Mesenteric fat pad (tissue), 1 donor: Measurements from ENCODE around the gene STARD7. TPM values are rescaled to one million over a fixed set of nuclear protein-coding genes. Genes with fewer than 3 reads are reported as not detected.

Experiments used
- DNase-seq: peaks from one replicate; pipeline ENCODE4 v3.0.0-alpha.2; 2020; ENCODE audit warnings: low spot score
- total RNA-seq: library from RNA; stranded (reverse); fragmentation: NEBNext Ultra II Directional; extraction: Animal tissue kit (Norgen Biotek cat#: 25700); gene quantifications from one replicate; pipeline ENCODE4 v1.2.1, GENCODE V29; 2021
- donor health status: DM: yes; HTN: yes; CAD: no.

The STARD7 gene
- total RNA-seq, 1 donor from 2014 or later = 107 TPM

DNA sequence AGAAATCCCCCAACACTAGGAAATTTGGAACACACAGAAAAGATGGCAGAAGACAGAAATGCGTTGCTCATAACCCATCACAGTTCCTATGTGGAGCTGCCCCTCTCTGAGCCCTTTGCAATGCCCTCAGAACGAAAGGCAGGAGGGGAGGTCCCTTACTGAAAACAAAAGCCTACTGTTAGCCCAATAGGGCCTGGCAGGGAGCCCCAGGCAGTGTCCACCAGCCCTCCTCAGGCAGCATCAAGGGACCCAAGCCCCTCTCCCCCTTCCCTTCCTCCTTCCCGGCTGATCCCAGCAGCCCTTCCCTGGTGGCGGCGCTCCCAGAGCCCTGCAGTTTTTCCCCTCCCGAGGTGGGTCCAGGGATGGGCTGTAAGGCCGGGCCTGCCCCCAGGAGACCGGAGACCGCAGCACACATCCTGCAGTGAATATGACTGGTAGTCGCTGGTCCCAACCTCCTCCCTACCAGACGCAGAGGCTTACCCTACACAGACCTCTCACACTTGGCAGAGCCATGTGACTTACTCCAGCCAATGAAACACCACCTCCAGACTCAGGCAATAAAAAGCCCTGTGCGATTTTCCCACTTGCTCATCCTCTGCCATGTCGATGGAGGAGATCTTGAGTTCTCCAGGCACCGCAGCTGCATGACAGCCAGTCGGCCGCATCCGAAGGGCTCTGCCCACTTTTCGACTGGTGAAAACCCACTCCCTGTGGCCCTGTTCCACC, 44.0 kb downstream of the STARD7 start:
- DNase-seq = peak; percentile 88

DNA sequence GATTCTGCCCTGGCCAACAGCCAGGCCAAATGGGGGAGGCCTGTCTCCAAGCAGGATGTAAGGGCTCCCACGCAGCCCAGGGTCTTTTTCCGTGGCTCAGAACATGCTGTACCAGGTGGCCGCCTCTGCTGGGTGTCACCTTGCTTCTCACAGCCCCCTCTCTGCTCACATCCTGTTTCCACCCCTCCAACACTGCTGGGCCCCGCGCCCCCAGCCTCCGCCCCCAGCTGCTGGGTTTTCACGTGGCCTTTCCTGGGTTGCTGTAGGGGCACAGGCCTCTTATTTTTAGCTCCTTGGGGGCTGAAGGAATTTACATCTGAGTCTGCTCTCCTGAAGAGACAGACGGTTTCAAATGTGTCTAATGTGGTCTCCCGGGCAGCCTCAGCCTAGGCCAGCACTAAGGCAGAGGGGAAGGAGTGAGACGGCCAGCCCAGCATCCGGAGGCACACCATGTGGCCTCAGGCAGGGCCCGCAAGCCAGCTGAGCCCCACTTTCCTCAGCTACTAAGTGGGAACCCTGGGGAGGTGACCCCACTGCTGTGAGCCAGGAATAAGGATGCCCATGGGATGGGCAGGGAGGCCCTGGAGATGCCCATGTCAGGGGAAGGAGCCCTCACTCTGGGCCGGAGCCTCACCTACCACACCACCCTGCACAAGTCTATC, 44.7 kb downstream of the STARD7 start:
- DNase-seq = no peak

DNA sequence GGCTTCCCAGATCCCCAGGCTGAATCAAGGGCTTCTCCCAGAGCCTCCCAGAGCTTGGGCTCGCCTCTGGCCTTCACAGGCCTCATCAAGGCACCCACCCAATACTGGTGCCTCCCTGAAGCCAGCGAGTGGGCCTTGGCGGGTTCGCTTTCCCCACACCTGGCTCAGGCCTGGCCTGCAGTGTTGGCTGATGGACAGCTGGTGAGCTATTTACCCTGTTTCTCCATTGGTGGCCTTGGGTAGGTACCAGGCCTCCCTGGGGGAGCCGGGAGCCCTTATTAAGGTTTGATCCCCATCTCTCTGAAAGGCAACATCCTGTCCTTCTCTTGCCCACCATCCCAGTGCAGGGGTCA, 45.2 kb downstream of the STARD7 start:
- DNase-seq = no peak

DNA sequence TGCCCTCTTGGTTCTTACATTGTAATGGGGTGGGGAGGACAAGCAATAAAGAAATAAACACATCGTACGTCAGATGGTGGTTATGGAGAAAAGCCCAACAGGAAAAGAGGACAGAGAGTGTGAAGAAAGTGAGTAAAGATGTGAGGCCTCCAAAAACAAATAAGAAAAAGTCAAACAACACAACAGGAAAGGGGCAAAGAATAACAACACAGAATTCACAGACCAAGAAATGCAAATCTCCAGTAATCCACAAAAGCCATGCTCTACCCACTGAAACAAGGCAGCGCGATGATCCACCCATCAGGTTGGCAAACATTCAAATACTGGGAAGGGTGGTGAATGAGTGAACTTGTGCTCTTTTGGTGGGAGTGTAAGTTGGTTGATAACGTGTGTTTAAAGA, 46.7 kb downstream of the STARD7 start:
- no peak for DNase-seq

DNA sequence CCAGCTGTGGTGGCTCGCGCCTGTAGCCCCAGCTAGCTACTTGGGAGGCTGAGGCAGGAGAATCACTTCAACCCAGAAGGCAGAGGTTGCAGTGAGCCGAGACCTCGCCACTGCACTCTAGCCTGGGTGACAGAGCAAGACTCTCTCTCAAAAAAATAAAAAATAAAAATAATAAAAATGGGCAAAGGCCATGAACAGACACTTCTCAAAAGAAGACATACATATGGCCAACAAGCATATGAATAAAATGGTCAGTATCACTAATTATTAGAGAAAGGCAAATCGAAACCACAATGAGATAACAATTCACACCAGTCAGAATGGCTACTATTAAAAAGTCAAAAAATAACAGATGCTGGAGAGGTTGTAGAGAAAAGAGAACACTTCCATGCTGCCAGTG, 48.3 kb downstream of the STARD7 start:
- peak; percentile 28 for DNase-seq

DNA sequence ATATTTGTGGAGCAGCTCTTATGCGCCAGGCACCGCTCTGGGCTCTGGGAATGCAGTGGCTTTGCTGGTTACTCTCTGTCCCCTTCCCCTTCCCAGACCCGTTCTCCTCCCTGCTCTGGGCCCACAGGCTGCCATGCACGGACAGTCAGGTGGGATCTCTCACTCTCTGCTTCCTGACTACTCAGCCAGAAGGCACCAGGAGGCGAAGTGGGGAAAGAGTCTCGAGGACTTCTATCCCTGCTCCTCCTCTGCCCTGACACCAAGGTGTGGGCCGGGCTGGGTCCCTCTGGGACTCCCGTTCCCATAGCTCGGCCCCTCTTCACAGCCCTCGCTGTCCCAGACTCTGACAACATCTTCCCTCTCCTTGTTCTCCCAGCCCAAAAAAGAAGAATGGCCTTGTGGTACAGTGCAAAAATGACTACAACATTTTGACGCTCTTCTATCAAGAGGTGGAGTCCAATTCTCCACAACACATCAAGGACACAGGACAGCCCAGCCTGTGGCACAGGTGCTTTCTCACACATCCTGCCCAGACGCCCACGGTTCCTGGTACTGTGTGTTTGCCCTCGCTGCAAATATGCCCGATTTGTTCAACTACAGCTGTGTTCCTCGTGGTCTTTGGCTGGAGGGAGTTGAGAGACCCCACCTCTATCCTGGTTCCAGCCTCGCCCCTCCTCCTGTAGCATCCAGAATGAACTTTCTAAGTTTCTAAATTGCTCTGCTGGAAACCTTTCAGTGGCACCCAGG, 49.4 kb downstream of the STARD7 start:
- no peak for DNase-seq

DNA sequence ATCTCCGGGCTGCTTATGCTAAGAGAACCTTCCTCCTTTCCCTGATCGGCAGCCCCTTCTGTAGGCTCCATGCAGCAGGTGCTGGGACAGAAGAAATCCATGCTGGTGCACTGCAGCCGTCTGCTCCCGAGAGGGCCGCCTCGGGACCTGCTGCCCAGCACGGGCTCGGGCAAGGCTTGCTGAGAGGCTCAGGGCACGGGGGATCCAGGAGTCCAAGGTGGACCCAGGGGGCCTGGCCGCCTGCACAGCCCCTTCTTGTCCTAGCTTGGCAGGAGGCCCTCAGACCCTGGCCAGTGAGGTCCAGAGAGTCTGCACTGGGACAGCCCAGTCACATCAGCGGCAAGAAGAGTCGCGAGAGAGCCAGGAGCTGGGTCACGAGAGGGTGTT, 50.1 kb downstream of the STARD7 start:
- DNase-seq = no peak

DNA sequence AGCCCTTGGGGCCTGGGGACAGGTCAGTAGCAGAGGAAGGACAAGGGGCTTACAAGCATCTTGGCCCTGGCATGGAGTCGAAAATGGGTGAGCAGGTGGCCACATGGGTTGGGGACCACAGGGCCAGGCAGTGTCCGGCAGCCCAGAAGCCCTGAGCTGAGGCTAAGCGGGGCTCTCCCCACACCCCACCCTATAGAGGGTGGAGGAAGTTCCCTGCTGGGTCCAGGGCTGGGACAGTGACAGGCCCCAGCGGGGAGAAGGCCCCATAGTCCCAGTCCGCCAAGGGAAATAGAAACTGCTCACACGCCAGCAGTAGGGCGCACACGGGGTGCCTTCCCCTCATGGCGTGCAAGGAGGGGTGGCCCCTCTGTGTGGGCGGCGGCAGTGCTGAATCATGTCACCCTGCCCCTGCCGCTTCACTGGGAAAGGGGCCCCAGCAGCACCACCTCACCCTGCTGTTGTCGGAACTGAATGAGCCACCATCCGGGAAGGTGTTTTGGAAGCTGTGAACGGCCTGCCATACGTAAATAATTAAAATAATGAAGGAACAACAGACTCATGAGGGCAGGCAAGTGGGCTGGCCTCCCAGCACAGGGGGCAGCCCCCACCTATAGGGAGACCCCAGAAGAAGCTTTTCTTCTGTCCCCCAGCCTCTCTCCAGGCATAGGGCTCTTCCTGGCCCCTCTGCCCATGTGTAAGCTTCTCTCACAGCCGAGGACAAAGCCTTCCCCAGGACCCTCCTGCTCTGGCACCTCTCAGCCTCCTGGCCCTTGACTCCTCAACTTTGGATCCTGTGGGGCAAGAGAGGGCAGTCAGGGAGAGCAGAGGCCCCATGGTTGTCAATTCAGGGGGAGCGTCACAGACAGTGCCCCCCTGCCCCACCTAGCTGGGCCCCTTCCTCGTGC, 50.7 kb downstream of the STARD7 start:
- no peak for DNase-seq

DNA sequence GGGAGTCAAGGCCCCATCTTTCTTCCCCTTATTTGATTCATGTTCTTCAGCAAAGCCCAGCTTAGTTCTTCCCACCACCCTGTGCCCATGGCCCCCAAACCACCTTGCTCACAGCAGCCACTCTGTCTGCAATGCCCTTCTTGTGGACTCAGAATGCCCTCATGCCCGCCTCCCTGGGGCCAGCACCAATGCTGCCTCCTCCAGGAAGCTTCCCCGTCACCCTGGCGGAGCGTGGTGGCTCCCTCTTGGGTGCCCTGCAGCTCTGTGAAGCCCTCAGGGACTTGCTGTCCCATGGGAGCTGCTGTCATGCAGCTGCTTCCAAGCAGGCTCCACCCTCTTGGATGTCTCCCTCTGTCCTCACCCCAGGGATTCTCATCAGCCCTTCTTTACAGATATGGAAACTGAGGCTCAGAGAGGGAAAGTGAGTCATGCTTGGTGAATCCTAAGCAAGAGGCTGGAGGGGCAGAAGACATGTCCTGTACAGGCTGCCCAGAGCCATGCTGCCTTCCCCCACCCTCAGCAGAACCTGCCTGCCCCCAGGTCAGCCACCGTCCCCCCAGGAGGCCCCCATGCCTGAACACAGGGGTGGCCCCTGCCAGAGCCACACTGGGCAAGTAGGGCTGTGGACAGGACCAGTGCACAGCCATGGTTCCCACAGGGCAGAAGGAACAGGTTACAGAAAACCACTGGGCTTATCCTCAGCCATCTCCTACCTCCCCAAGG, 51.5 kb downstream of the STARD7 start:
- DNase-seq = peak; percentile 55

DNA sequence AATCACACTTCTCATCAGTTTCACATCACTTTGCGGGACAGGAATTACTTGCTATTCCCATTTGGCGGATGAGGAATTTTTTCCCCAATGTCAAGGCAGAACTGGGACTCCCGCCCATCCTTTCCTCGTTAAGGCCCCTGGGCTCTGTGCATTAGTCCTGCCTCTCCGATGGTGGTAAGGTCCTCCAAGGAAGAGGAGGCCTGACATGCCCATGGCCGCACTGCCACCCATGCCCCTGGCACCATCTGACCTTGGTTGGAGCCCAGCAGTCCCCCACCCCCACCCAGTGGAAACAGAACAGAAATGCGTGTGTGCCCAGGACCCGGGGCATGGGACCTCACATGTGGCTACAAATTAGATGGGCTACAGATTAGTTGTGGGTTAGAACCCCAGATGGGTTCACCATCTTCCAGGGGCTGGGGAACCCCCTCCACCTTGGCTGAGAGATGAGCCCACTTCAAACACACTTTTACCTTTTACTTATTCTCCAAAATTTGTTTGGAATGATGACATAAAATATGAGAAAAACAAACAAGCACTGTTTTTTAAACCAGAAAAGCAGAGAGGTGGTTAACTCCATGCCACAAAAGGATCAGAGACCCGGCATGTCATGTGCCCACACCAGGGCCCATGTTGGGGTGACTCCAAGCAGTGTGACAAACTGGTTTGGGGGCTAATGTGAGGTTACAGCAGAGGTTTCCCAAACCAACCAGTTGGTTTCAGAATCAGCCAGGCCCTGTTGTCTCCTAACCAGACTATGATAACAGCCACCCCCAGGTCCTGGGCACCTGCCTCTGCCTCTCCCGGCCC, 52.4 kb downstream of the STARD7 start:
- DNase-seq = peak; percentile 55

DNA sequence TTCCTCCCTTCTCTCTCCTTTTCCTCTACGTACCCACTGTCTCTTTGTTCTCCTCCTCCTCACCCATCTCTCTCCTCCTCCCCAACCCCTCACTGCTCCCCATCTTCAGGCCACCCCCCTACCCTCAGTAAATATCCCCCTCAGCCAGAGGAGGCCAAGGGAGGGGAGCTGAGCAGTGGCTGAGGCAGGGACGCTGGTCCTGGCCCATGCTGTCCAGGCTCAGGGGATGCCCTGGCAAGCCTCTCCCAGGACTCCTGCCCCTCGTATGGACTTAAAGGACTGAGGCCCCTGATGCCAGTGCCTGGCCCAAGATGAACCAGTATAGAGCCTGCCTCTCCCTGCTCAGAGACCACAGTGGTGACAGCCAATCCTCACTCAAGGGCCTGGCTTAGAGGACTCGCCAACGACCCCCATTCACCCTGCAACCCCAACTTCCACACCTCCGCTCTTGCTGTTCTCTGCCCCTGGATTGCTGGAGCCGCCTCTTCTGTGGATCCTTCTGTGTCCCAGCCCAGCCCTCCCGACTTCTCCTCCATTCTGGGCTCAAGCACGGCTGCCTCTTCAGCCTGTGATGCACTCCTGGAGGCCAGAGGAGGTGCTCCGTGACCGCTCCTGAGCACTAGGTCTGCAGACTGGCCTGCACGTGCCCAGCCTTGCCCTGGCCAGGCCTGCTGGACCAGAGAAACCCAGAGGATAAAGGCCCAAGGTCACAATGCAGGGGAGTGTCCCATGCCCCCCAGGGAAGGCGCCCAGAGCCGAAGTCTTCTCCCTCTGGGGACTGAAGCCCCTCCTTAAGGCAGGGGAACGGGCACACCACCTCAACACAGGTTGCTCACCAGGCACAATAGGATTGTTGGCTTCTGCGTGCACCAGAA, 53.9 kb downstream of the STARD7 start:
- peak; percentile 86 for DNase-seq

DNA sequence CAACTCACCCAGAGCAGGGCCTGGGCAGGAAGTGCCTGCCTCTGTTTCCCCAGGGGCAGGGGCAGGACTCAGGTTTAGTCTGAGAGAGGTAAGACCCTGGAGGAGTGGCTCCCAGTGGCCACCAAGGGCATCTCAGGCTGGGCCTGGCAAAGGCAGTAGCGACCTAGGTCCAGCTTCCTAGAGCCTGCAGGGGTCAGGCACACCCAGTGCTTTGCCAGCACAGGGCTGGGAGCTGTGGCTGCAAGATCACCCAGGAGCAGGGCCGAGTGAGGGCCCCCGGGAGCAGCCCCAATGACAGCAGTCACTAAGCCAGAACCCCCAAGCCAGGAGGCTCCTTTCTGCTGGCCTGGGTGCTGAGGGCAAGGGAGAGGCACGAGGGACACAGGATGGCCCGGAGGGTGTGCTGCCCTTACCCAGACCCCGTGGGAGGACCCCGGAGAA, 54.6 kb downstream of the STARD7 start:
- no peak for DNase-seq

DNA sequence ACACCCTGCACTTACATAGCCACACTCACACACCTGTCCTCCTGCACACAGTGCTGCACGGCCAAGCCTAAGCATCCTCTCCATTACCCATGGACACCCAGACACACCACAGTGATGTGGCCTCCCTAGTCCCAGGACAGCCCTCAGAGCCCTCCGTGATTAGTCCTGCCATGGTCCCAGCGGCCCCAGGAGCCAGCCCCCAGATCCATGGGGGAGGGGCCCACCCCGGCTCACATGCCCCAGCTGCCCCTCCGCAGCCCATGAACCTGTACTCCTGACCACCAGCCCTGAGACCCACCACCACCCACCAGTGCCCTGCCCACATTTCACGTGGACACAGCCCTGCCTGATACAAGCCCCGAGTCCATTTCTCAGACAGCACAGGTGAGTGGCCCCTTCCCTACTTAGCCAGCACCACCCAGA, 55.3 kb downstream of the STARD7 start:
- no peak for DNase-seq

DNA sequence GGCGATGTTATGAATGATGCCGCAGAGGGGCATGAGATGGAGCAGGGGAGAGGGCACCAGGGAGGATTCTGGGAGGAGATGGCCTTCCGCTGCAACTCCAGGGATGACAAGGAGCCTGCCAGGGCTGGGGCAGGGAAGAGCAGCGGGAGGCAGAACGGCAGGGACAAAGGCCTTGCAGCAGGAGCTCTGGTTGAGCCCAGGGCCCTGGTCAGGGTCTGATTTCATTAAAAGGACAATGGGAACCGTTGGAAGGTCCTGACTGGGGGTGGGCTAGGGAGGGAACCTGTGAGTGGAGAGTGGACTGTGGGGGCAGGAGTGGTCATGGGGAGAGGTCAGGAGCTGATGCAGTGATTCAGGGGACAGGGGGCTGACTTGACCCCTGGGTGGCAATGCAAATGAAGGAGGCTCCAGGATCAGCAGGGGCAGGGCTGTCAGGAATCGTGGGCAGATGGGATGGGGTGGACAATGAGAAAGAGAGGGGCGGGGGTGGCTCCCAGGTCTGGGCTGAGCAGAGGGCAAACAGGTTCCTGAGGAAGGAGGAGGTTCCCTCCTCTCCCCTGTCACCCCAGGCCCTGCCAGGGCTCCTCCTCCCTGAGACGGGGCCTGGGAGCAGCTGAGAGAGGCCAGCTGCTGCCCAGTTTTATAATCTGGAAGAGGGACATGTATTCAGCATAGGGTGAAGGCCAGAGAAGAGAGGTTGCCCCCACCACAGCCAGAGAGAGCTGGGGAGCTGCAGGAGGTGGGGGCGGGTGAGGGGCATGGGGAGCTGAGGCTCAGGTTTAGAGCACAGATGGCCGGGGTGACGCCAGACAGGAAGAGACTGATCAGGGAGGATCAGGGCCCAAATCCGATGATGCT, 56.1 kb downstream of the STARD7 start:
- DNase-seq = peak; percentile 78

DNA sequence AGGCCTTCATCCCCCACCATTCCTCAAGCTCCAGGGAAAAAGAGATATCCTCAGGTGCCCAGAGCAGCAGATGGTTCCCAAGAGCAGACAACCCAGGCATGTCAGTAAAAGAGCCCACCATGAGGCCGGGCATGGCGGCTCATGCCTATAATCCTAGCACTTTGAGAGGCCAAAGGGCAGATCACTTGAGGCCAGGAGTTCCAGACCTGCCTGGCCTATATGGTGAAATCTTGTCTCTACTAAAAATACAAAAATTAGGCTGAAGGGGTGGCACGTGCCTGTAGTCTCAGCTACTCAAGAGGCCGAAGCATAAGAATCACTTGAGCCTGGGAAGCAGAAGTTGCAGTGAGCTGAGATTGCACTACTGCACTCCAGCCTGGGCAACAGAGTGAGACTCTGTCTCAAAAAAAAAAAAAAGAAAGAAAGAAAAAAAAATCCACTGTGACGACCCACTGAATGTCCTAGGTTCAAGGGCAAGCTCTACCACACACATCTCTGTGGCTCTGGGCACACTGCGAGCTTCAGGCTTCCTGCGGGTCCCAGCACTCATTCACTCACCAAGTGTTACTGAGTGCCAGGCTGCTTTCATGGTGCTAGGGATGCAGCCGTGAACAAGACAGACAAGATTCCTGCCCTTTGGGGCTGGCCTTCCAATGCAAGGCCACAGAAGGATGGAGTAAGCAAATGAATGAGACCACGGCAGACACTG, 56.9 kb downstream of the STARD7 start:
- no peak for DNase-seq

DNA sequence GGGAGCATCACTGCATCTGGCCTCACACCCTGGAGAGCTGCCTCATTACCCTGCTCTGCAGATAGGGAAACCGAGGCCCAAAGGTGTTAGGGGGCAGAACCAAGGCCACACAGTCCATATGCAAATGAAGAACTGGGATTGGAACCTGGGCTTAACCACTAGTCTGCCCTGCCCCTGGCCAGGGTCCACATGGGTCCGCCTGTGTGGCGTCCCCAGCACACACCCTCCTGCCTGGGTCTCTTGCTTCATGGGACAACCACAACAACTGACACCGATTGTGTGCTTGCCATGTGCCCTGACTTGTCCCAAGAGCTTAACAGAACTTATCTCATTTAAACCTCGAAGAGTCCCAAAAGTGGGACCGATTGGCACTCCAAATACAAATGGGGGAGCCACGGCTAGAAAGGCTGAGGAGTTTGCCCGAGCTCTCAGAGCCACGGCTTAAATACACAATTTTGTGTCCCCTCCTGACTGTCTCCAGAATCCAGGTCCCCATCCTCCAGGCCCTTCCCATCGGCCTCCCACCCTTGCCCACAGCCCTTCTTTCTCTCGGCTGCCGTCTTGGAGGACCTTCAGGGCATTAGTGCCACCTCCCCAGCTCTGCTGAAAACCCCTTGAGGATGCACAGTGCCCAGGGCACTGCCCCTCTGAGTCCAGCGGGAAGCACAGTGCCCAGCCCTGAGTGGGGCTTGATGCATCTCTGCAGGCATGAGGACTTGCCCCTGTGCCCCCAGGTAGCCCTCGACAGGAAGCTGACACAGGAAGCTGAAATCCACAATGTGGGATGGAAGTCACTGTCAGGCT, 57.6 kb downstream of the STARD7 start:
- peak; percentile 81 for DNase-seq
